SJCRH30 (cell line): ENCODE measurements around the gene PERM1. TPM values are rescaled to one million over a fixed set of nuclear protein-coding genes. Genes with fewer than 3 reads are reported as not detected.
A peak's percentile ranks its signal among the peaks of the same experiment; 100 is the strongest.

Source experiments
- DNase-seq, 2 experiments: peaks; one replicate each; pipeline ENCODE4 v3.0.0-alpha.2; 2015 to 2020
- H3K27ac ChIP-seq: fragments of 250-450 bp; sonication (Bioruptor Pico); 2 replicates; pipeline ENCODE4 v1.5.1; 2020; ENCODE audit warnings: mild to moderate bottlenecking, moderate library complexity
- H3K27me3 ChIP-seq: fragments of 250-450 bp; sonication (Bioruptor Pico); 2 replicates; pipeline ENCODE4 v1.5.1; 2020; ENCODE audit warnings: mild to moderate bottlenecking, moderate library complexity
- H3K36me3 ChIP-seq: fragments of 250-450 bp; sonication (Bioruptor Pico); 2 replicates; pipeline ENCODE4 v1.5.1; 2020; ENCODE audit warnings: mild to moderate bottlenecking, moderate library complexity
- H3K4me1 ChIP-seq: fragments of 250-450 bp; sonication (Bioruptor Pico); 2 replicates; pipeline ENCODE4 v1.5.1; 2020; ENCODE audit warnings: mild to moderate bottlenecking, moderate library complexity
- H3K4me3 ChIP-seq: fragments of 250-450 bp; sonication (Bioruptor Pico); 2 replicates; pipeline ENCODE4 v1.5.1; 2020; ENCODE audit warnings: mild to moderate bottlenecking, moderate library complexity
- H3K9me3 ChIP-seq: fragments of 250-450 bp; sonication (Bioruptor Pico); replicated peaks from 2 replicates; pipeline ENCODE4 v1.5.1; 2020; ENCODE audit warnings: mild to moderate bottlenecking, moderate library complexity
- total RNA-seq: library from RNA; depleted of rRNA; stranded (reverse); fragments of >200 nt; shearing (Covaris generic); gene quantifications from 2 replicates; pipeline ENCODE4 v1.2.3, GENCODE V29; 2014

Gene PERM1
- total RNA-seq, 1 experiment from 2014 or later = not detected

DNA sequence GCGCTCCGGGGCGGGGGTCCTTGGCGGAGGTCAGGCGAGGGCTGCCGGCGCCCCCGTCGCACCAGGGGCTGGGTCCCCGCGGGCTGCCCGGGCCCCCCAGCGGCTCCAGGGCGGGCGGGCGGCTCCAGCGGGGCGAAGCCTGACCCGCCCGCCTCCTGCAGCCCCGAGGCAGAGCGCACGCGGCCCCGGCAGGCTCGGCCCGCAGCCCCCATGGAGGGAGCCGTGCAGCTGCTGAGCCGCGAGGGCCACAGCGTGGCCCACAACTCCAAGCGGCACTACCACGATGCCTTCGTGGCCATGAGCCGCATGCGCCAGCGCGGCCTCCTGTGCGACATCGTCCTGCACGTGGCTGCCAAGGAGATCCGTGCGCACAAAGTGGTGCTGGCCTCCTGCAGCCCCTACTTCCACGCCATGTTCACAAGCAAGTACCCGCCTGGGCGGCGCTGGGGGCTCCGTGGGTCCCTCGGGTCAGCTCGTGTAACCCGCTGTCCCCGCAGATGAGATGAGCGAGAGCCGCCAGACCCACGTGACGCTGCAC, 20.7 kb downstream of the PERM1 start:
- no peak overlapping the region for H3K27ac ChIP-seq
- DNase-seq = peak in 1 of 2 experiments; percentile 35
- H3K36me3 ChIP-seq = peaks cover 10% of the 10 kb centered on the region
- peak overlapping the region; percentile 73 for H3K4me3 ChIP-seq
- peaks cover 5% of the 10 kb centered on the region; the same call in 1 of the 2 replicates for H3K4me1 ChIP-seq
- no peaks in the 10 kb centered on the region for H3K27me3 ChIP-seq
- no peaks in the 10 kb centered on the region for H3K9me3 ChIP-seq

DNA sequence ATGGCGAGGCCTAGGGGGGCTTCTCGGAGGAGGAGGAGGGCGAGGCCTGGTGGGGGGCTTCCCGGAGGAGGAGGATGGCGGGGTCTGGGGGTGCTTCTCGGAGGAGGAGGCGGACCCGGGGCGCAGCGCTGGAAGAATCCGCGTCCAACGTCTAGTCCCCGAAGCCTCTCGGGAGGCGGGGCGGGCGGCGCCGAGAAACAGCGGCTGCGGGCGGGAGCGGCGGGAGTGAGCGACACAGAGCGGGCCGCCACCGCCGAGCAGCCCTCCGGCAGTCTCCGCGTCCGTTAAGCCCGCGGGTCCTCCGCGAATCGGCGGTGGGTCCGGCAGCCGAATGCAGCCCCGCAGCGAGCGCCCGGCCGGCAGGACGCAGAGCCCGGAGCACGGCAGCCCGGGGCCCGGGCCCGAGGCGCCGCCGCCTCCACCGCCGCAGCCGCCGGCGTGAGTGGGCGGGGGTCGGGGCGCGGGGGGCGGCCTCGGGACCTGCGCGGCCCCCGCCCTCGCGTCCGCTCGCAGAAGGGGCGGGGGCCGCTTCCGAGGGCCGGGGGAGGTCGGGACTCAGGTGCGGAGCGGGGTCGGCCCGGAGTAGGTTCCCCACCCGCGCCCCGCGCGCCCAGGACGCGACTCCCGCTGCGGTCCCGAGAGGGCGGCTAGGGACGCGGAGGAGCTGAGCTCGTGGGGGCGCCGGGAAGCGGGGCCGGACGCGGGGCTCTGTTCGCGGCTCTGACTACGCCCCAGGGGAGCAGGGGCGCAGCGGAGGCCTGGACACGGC, 21.3 kb downstream of the PERM1 start, which contains the start of gene KLHL17:
KLHL17 (plus strand) TSS at position 222 of the 769 bp plus-strand sequence; CDS start at position 332, 110 bp downstream.
- Histone ChIP-seq H3K4me1 (peaks cover 5% of the 10 kb centered on the region; the same call in 1 of the 2 replicates), H3K27me3 (no peaks in the 10 kb centered on the region), H3K27ac (no peak within 1 kb of the TSS), H3K36me3 (peaks cover 15% of the 10 kb centered on the region), H3K9me3 (no peaks in the 10 kb centered on the region), H3K4me3 (peak within 1 kb of the TSS; percentile 95)
- DNase-seq = peak; percentile 80 to 85

DNA sequence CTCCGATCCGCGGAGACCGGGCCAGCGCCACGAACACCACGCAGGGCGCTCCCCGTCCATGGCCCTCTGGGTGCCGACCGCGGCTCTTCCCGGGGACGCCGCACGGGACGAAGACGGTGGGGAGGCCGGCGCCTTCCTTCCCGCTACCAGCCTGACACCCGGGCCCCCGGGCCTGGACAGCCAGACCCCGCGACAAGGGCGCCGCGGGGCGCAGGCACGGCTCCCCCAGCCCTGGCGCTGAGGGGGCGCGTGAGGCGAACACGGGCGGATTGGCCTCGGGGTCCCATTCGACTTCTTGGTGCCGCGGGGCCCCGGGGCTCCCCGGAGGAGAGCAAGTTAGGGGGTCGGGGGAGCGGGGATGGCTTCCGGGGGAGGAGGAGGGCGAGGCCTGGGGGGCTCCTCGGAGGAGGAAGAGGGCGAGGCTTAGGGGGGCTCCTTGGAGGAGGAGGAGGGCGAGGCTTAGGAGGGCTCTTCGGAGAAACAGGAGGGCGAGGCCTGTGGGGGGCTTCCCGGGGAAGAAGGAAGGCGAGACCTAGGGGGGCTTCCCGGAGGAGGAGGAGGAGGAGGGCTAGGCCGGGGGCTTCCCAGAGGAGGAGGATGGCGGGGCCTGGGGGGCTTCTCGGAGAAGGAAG, 22.0 kb downstream of the PERM1 start:
- H3K27ac ChIP-seq = no peak overlapping the region
- peak overlapping the region; percentile 73 for H3K4me3 ChIP-seq
- H3K27me3 ChIP-seq = no peaks in the 10 kb centered on the region
- peaks cover 5% of the 10 kb centered on the region; the same call in 1 of the 2 replicates for H3K4me1 ChIP-seq
- no peak for DNase-seq
- H3K9me3 ChIP-seq = no peaks in the 10 kb centered on the region
- peaks cover 20% of the 10 kb centered on the region for H3K36me3 ChIP-seq

DNA sequence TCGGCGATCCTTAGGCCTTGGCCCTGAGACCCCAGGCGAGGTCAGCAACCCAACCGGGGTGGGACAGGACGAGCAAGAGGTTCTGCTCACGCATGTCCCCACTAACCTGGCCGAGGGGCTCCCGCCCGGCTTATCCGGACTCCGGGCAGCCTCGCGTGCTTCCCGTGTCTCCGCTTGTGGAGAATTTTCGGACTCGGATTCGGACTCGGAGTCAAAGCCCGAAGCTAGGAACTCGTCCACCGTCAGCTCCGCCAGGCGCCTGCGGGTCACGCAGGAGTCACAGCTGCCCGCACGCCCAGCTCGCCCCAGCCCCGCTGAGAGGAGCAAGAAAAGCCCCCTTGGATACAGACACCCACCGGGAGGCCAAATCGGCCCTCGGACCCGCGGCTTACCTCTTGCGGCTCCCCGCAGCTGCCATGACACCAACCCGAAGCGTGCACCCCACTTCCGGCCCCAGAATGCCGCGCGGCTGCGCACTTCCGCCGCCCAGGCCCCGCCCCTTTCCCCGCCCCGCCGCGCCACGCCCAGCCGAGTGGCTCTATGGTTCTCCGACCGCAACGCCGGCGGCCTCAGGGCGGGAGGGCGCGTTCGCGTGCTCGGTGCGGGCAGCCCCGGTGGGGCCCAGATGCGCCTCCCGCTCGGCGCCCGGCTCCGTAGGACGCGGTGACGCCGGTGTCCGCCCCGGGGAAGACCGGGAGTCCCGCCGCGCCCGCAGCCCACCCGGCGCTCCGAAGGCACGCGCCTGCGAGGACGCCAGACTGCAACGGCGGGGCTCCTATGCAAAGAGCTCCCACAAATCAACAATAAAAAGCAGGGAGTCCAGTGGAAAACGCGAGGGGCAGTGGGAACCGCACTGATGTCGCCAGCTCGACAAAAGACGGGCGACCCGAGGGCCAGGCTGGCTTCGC, 22.8 kb downstream of the PERM1 start, which contains the start of gene NOC2L:
NOC2L (minus strand) TSS at position 434 of the 908 bp plus-strand sequence; CDS start at position 418, 16 bp downstream.
- Histone ChIP-seq H3K27me3 (no peaks in the 10 kb centered on the region), H3K27ac (peak within 1 kb of the TSS; percentile 37), H3K4me3 (peak within 1 kb of the TSS; percentile 95), H3K4me1 (peaks cover 5% of the 10 kb centered on the region; the same call in 1 of the 2 replicates), H3K36me3 (peaks cover 26% of the 10 kb centered on the region), H3K9me3 (no peaks in the 10 kb centered on the region)
- DNase-seq = peak; percentile 94

DNA sequence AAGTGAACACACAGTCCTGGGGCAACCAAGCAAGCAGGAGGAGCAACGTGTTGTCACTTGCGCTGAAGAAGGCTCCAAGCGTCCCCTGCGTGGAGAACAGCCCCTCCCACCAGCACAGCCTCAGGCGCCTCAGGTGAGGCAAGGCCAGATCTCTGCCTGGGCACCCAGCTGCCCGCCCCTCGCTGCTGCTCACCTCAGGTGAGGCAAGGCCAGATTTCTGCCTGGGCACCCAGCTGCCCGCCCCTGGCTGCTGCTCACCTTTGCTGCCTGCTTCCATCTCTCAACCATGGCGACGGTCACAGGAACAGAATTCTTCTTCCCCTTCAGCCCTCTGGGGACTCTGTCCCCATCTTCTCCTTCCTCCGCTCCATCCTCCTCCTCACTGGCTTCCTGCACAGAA, 25.3 kb downstream of the PERM1 start:
- H3K27me3 ChIP-seq = no peaks in the 10 kb centered on the region
- no peak overlapping the region for H3K4me3 ChIP-seq
- H3K27ac ChIP-seq = no peak overlapping the region
- H3K4me1 ChIP-seq = peaks cover 5% of the 10 kb centered on the region; the same call in 1 of the 2 replicates
- no peaks in the 10 kb centered on the region for H3K9me3 ChIP-seq
- H3K36me3 ChIP-seq = peaks cover 48% of the 10 kb centered on the region
- DNase-seq = no peak

DNA sequence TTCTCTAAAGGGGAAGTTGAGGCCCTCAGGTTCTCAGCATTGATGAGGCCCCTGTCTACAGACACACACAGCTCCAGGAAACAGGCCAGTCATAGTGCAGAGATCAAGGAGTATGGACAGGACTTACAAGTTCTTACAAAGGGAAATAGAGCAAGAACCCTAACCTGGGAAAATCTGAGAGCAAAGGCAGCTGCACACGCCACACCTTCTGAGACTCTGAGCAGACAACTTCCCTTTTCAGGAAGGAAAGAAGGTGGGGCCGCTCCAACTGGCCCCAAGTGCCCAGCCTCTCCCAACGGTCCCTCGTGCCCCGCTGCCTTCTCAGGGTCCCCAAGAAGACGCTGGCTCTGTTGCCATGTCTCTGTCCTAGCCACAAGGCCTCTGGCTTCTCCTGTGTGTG, 26.4 kb downstream of the PERM1 start:
- Histone ChIP-seq H3K9me3 (no peaks in the 10 kb centered on the region), H3K4me1 (peaks cover 5% of the 10 kb centered on the region; the same call in 1 of the 2 replicates), H3K27ac (no peak overlapping the region), H3K36me3 (peaks cover 60% of the 10 kb centered on the region), H3K27me3 (no peaks in the 10 kb centered on the region), H3K4me3 (no peak overlapping the region)
- no peak for DNase-seq

DNA sequence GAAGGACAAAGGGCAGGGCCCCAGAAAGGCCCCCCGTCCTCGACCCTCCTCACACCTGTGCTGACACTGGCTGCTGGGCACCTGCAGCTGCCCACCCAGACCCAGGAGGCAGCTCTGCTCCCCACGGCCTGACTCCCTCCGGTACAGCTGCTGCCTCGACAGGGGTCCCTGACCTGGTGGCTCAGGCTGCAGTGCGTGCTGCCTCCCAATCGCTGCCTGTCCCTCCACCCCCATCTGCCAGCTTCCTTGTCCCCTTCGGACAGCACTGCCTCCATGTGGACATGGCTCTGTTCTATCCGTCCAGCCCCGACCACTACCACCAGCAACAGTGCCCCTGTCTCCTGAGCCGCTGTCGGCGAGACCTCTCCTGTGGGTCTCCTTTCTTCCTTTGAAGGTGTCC, 27.0 kb downstream of the PERM1 start:
- no peak overlapping the region for H3K27ac ChIP-seq
- DNase-seq = no peak
- no peak overlapping the region for H3K4me3 ChIP-seq
- no peaks in the 10 kb centered on the region for H3K27me3 ChIP-seq
- H3K4me1 ChIP-seq = peaks cover 5% of the 10 kb centered on the region; the same call in 1 of the 2 replicates
- no peaks in the 10 kb centered on the region for H3K9me3 ChIP-seq
- peaks cover 66% of the 10 kb centered on the region for H3K36me3 ChIP-seq

DNA sequence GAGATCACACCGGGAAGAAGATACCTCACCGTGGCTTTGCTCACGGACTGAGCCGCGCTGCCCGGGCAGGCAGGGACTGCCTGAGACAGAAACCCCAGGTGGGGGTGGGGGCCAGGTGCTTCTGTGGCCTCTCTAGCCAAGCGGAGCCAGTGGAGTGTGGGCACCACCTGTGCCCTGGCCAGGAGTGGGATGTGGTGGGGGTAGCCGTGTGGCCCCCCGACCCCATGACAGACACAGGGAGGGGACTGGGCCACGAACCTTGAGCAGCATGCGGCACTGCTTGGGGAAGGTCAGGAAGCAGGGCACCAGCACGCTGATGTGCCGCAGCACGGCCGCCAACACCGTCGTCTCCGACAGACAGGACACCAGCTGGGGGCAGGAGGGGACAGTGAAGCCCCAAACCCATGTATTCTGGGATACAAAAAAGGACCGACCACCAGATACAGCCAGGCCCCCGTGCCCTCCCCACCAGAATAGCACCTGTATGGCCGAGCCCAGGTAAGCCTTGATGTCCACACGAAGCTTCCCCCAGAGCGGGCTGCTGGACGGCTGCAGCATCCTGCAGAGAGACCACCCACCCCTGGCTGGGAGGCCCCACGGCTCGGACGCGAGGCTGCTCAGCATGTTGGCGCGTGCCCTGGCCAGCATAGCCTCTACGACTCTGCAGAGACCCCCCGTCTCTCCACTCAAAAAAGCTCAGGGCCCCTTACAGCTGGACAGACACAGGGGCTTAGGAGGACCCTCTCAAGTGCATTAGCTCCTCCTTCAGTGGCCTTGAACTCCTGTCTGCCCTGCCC, 28.2 kb downstream of the PERM1 start:
- peaks cover 5% of the 10 kb centered on the region; the same call in 1 of the 2 replicates for H3K4me1 ChIP-seq
- no peak overlapping the region for H3K4me3 ChIP-seq
- H3K27ac ChIP-seq = no peak overlapping the region
- H3K36me3 ChIP-seq = peaks cover 70% of the 10 kb centered on the region
- no peaks in the 10 kb centered on the region for H3K9me3 ChIP-seq
- no peaks in the 10 kb centered on the region for H3K27me3 ChIP-seq
- no peak for DNase-seq

DNA sequence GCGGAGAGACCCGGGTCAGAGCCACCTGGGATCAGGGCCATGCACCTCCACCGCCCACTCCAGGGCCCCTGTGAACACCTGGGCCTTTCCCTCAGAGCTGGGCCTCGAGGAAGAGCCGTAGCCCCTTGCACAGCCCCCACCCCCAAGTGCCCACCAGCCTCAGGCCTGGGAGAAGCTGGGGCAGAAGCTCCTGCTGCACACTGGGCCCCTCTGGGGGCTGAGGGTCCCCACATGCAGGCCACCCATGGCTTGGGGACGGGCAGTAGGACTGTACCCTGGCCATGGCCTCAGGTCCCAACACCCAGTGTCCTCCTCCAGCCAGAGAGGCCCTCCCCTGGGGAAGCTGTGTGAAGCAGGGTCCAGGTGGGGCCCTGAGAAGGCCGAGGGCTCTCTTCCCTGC, 29.3 kb downstream of the PERM1 start:
- no peaks in the 10 kb centered on the region for H3K27me3 ChIP-seq
- DNase-seq = no peak
- H3K27ac ChIP-seq = no peak overlapping the region
- no peaks in the 10 kb centered on the region for H3K9me3 ChIP-seq
- H3K4me3 ChIP-seq = no peak overlapping the region
- H3K4me1 ChIP-seq = peaks cover under 1% of the 10 kb centered on the region; the same call in 1 of the 2 replicates
- H3K36me3 ChIP-seq = peaks cover 76% of the 10 kb centered on the region

DNA sequence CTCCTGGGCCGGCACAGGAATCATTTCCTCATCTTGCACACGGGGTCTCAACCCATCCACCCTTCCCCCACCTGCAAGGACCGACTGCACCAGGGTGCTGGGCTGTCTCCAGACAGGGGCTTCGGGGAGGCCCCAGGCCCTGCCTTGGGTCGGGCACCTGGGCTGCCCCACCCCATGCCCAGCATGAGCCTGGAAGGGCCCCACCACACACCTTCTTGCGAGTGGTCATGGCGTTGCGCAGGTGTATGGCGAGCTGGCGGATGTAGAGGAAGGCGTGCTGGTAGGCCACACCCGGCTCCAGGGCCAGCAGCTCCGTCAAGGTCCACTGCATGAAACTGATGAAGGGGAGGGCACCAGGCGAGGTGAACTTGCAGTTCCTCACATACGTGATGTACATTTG, 29.7 kb downstream of the PERM1 start:
- Histone ChIP-seq H3K4me3 (no peak overlapping the region), H3K9me3 (no peaks in the 10 kb centered on the region), H3K27me3 (no peaks in the 10 kb centered on the region), H3K4me1 (no peaks in the 10 kb centered on the region), H3K27ac (no peak overlapping the region), H3K36me3 (peaks cover 80% of the 10 kb centered on the region)
- no peak for DNase-seq

DNA sequence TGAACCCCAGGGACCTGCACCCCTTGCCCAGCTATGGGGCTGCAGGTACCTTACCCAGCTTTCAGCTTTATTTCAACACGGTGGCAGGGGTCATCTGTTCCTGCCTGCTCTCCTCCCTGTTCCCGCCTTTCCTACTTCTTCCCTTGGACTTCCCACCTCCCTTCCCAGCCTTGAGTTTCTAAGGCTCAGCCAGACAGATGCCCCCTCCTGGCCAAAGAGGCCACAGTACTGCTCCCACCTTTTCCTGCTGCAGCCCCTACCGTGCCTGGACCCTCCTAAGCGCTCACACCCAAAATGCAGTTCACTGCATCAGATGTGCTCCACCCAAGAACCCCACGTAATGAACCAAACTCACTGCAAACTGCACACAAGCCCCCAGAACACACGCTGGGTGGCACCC, 30.5 kb downstream of the PERM1 start:
- no peaks in the 10 kb centered on the region for H3K27me3 ChIP-seq
- no peaks in the 10 kb centered on the region for H3K9me3 ChIP-seq
- H3K36me3 ChIP-seq = peaks cover 78% of the 10 kb centered on the region
- H3K4me1 ChIP-seq = no peaks in the 10 kb centered on the region
- H3K4me3 ChIP-seq = no peak overlapping the region
- no peak overlapping the region for H3K27ac ChIP-seq
- peak; percentile 45 to 56 for DNase-seq

DNA sequence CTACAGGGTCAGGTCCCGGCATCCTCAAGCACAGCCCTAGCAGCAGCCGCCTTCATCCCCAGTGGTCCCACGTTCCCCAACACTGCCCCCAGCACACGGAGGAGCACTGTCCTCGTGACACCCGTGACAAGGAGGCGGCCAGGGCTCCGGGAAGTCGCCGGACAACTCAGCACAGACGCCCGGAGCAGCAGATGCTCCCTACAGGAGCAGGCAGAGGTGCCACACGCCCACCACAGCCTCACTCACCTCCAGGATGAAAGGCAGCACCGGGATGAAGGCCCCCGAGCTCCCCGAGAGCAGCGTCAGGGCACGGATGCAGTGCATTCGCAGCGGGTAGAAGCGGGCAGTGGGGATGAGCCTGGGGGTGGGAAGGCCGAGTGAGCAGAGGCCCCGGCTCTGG, 31.0 kb downstream of the PERM1 start:
- Histone ChIP-seq H3K27ac (no peak overlapping the region), H3K27me3 (no peaks in the 10 kb centered on the region), H3K4me3 (no peak overlapping the region), H3K36me3 (peaks cover 80% of the 10 kb centered on the region), H3K9me3 (no peaks in the 10 kb centered on the region), H3K4me1 (peaks cover 1% of the 10 kb centered on the region; the same call in 1 of the 2 replicates)
- no peak for DNase-seq

DNA sequence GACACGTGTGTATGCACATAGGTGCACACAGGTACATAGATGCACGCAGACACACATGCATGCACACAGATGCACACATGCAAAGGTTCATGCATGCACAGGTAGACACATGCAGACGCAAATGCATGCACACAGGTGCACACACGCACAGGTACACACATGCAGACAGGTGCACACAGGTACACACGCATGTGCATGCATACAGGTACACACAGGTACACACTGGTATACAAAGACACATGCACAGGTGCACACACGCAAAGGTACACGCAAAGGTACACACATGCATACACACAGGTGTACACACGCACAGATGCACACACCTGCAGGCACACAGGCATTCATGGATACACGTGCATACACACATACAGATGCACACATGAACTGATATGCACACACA, 31.6 kb downstream of the PERM1 start:
- peaks cover 78% of the 10 kb centered on the region for H3K36me3 ChIP-seq
- no peak overlapping the region for H3K4me3 ChIP-seq
- H3K9me3 ChIP-seq = no peaks in the 10 kb centered on the region
- no peak for DNase-seq
- peaks cover 8% of the 10 kb centered on the region for H3K4me1 ChIP-seq
- H3K27ac ChIP-seq = no peak overlapping the region
- H3K27me3 ChIP-seq = no peaks in the 10 kb centered on the region
